Transverse colon (tissue), 4 donors: ENCODE results near the gene HNRNPR.

Experiments
- CTCF ChIP-seq, 5 experiments: fragments of 200-600 bp in 3 of 5; fragments of 450-650 bp in 2 of 5; sonication (generic) in 3 of 5; IDR thresholded peaks; 1 replicate in 2 of 5; 2 replicates in 3 of 5; pipeline ENCODE4 v1.5.1; 2016 to 2017; ENCODE audit warnings: antibody characterized with exemption in 5 of 5, inconsistent platforms in 3 of 5, mild to moderate bottlenecking in 2 of 5, moderate library complexity in 1 of 5
- EP300 ChIP-seq: sonication (generic); formaldehyde crosslinking; IDR thresholded peaks from one replicate; pipeline ENCODE4 v1.6.1; 2017; ENCODE audit warnings: antibody characterized with exemption, low read depth
- POLR2A ChIP-seq: fragments of 450-650 bp; IDR thresholded peaks from one replicate; pipeline ENCODE4 v1.6.1; 2016; ENCODE audit warnings: antibody characterized with exemption, mild to moderate bottlenecking, moderate library complexity
- POLR2AphosphoS5 ChIP-seq, 3 donors: sonication (generic); formaldehyde crosslinking; IDR thresholded peaks; one replicate each; pipeline ENCODE4 v1.6.1; 2016; ENCODE audit warnings: antibody characterized with exemption in 3 of 3

GRCh38 chr1:23304140-23304620 lies 39.9 kb downstream of the HNRNPR start:
- no peak for TF ChIP-seq POLR2A
- no peak for TF ChIP-seq CTCF (IDR thresholded peaks at IDR 0.05)
- TF ChIP-seq POLR2AphosphoS5 (IDR thresholded peaks at IDR 0.05) = no peak
- no peak for TF ChIP-seq EP300
